HL-60 (cell line): ENCODE measurements around the gene LILRB3.
A peak's percentile ranks its signal among the peaks of the same experiment; 100 is the strongest.
"Not testable (repeated sequence)": the region's sequence is repeated elsewhere in the genome, so short reads cannot be mapped to it uniquely, and the experiment has no call there.

Experiments
- DNase-seq, 2 experiments: peaks; one replicate each; pipeline ENCODE4 v3.0.0-alpha.2; 2010 to 2020; ENCODE audit warnings: low read depth in 1 of 2, low spot score in 1 of 2
- H3K27ac ChIP-seq: fragments of 250-450 bp; sonication (Bioruptor Pico); replicated peaks from 2 replicates; pipeline ENCODE4 v1.5.1; 2020; ENCODE audit warnings: mild to moderate bottlenecking, moderate library complexity
- H3K27me3 ChIP-seq: fragments of 250-450 bp; sonication (Bioruptor Pico); 2 replicates; pipeline ENCODE4 v1.5.1; 2021; ENCODE audit warnings: mild to moderate bottlenecking, moderate library complexity; ENCODE audit not compliant: insufficient read depth, poor library complexity, severe bottlenecking
- H3K4me3 ChIP-seq: replicated peaks from 2 replicates; pipeline ENCODE4 v1.5.1; 2011; ENCODE audit warnings: mild to moderate bottlenecking, control low read depth, low read length; ENCODE audit not compliant: insufficient read depth
- CTCF ChIP-seq: IDR thresholded peaks from one replicate; pipeline ENCODE4 v1.5.1; 2011; ENCODE audit warnings: low read length, control low read depth, inconsistent platforms; ENCODE audit not compliant: insufficient read depth
- GABPA ChIP-seq: IDR thresholded peaks from 2 replicates; pipeline ENCODE4 v1.6.1; 2012; ENCODE audit warnings: low read depth
- POLR2AphosphoS5 ChIP-seq: IDR thresholded peaks from 2 replicates; pipeline ENCODE4 v1.6.1; 2012; ENCODE audit warnings: low read depth
- REST ChIP-seq: IDR thresholded peaks from 2 replicates; pipeline ENCODE4 v1.6.1; 2012; ENCODE audit warnings: low read depth; ENCODE audit not compliant: insufficient replicate concordance
- SPI1 ChIP-seq: IDR thresholded peaks from 2 replicates; pipeline ENCODE4 v1.6.1; 2012; ENCODE audit warnings: low read depth, mild to moderate bottlenecking, borderline replicate concordance

The LILRB3 gene

GRCh38 chr19:54207983-54208783, 14.6 kb downstream of the LILRB3 start:
- Histone ChIP-seq H3K27me3 (no peaks in the 10 kb centered on the region), H3K27ac (peak overlapping the region; percentile 96), H3K4me3 (no peak overlapping the region)
- TF ChIP-seq GABPA (no peak; the same call in 1 of the 2 replicates), CTCF (no peak), REST (peak; percentile 73), POLR2AphosphoS5 (peak; percentile 99), SPI1 (peak; percentile 100)
- DNase-seq: peak; percentile 100

- Histone ChIP-seq H3K27ac (peak overlapping the region; percentile 96), H3K27me3 (no peaks in the 10 kb centered on the region), H3K4me3 (no peak overlapping the region)
- no peak for DNase-seq
- TF ChIP-seq CTCF (no peak), POLR2AphosphoS5 (no peak), REST (no peak), GABPA (no peak)
Measured at GRCh38 chr19:54207676-54207982, 15.2 kb downstream of the LILRB3 start.

GRCh38 chr19:54207193-54207592, 15.6 kb downstream of the LILRB3 start:
- H3K4me3 ChIP-seq, H3K27me3 ChIP-seq, DNase-seq: not testable (repeated sequence)
- H3K27ac ChIP-seq: peak overlapping the region; percentile 96

- H3K27me3 ChIP-seq: no peaks in the 10 kb centered on the region
- no peak for TF ChIP-seq SPI1
- TF ChIP-seq CTCF: no peak
- TF ChIP-seq POLR2AphosphoS5: no peak; the same call in 1 of the 2 replicates
- H3K27ac ChIP-seq: peak overlapping the region; percentile 96
- DNase-seq: peak in 1 of 2 experiments; percentile 43
- H3K4me3 ChIP-seq: no peak overlapping the region
Measured at GRCh38 chr19:54206831-54207177, 16.0 kb downstream of the LILRB3 start.
